SK-N-SH (cell line): Measurements from ENCODE around the gene CPZ. TPM values are rescaled to one million over a fixed set of nuclear protein-coding genes. Genes with fewer than 3 reads are reported as not detected.

Experiments used
- CTCF ChIA-PET: fragments of 300-600, 350-600 bp; formaldehyde crosslinking; extraction: SDS; loops from one replicate; lab custom pipeline; 2021; lab: Yijun Ruan, JAX
- POLR2A ChIA-PET: fragments of 350-600 bp; sonication (Branson Sonifier 250); formaldehyde crosslinking; extraction: SDS; loops from one replicate; lab custom pipeline; 2020; ENCODE audit warnings: antibody characterized with exemption, inconsistent platforms; lab: Yijun Ruan, JAX
- DNase-seq: peaks from one replicate; pipeline ENCODE4 v3.0.0; 2012
- H2AFZ ChIP-seq: fragments of 200-600 bp; sonication (generic); 2 replicates; pipeline ENCODE4 v1.8.1; 2016; ENCODE audit warnings: antibody characterized with exemption, mild to moderate bottlenecking, low read depth
- H3F3A ChIP-seq: fragments of 200-600 bp; sonication (generic); replicated peaks from 2 replicates; pipeline ENCODE3; 2016; ENCODE audit warnings: antibody characterized with exemption, mild to moderate bottlenecking; ENCODE audit not compliant: insufficient read depth
- H3K27ac ChIP-seq, 2 experiments: fragments of 200-500 bp in 1 of 2; fragments of 200-600 bp in 1 of 2; sonication (Bioruptor generic) in 1 of 2; sonication (generic), shearing (Covaris generic) in 1 of 2; 2 replicates each; pipeline versions ENCODE4 v1.5.1 to v1.6.1; 2014 to 2016; ENCODE audit warnings: low read depth in 2 of 2, inconsistent platforms in 1 of 2, low read length in 1 of 2, mild to moderate bottlenecking in 1 of 2, mixed read lengths in 1 of 2
- H3K27me3 ChIP-seq: fragments of 200-600 bp; sonication (generic), shearing (Covaris generic); 2 replicates; pipeline ENCODE4 v1.6.1; 2016; ENCODE audit warnings: mixed run types; ENCODE audit not compliant: insufficient read depth
- H3K36me3 ChIP-seq, 2 experiments: fragments of 200-500 bp in 1 of 2; fragments of 200-600 bp in 1 of 2; sonication (Bioruptor generic) in 1 of 2; sonication (generic) in 1 of 2; replicated peaks in 1 of 2; 2 replicates each; pipeline versions ENCODE3 to v1.5.1; 2014 to 2016; ENCODE audit warnings: low read length in 1 of 2, mild to moderate bottlenecking in 1 of 2; ENCODE audit not compliant: insufficient read depth in 2 of 2, control insufficient read depth in 1 of 2
- H3K4me1 ChIP-seq, 2 experiments: fragments of 200-500 bp in 1 of 2; fragments of 200-600 bp in 1 of 2; sonication (Bioruptor generic) in 1 of 2; sonication (generic), shearing (Covaris generic) in 1 of 2; 2 replicates each; pipeline versions ENCODE4 v1.5.1 to v1.6.1; 2014 to 2016; ENCODE audit warnings: low read depth in 1 of 2, low read length in 1 of 2, mixed run types in 1 of 2; ENCODE audit not compliant: insufficient read depth in 2 of 2, control insufficient read depth in 1 of 2
- H3K4me2 ChIP-seq: fragments of 200-600 bp; sonication (generic), shearing (Covaris generic); 2 replicates; pipeline ENCODE4 v1.6.1; 2017; ENCODE audit warnings: mixed run types
- H3K4me3 ChIP-seq, 2 experiments: fragments of 200-500 bp in 1 of 2; fragments of 200-600 bp in 1 of 2; sonication (Bioruptor generic) in 1 of 2; sonication (generic), shearing (Covaris generic) in 1 of 2; 2 replicates each; pipeline versions ENCODE4 v1.5.1 to v1.8.1; 2014 to 2016; ENCODE audit warnings: low read depth in 2 of 2, inconsistent platforms in 1 of 2, low read length in 1 of 2, mild to moderate bottlenecking in 1 of 2, mixed read lengths in 1 of 2, moderate library complexity in 1 of 2
- H3K79me2 ChIP-seq: fragments of 200-600 bp; sonication (generic); 2 replicates; pipeline ENCODE4 v1.8.1; 2017; ENCODE audit warnings: mild to moderate bottlenecking; ENCODE audit not compliant: insufficient read depth
- H3K9ac ChIP-seq: fragments of 200-600 bp; sonication (generic); 2 replicates; pipeline ENCODE4 v1.6.1; 2017; ENCODE audit warnings: mixed run types
- H3K9me2 ChIP-seq: fragments of 200-600 bp; sonication (generic); 2 replicates; pipeline ENCODE4 v1.6.1; 2017; ENCODE audit warnings: mixed run types
- H3K9me3 ChIP-seq: fragments of 200-600 bp; sonication (generic); 2 replicates; pipeline ENCODE4 v1.6.1; 2017; ENCODE audit warnings: mixed run types, mild to moderate bottlenecking, moderate library complexity
- H4K20me1 ChIP-seq: fragments of 200-600 bp; sonication (generic); 2 replicates; pipeline ENCODE4 v1.6.1; 2017; ENCODE audit warnings: mild to moderate bottlenecking, mixed run types; ENCODE audit not compliant: insufficient read depth
- CTCF ChIP-seq: fragments of 200-600 bp; sonication (generic); IDR thresholded peaks from 2 replicates; pipeline ENCODE4 v1.6.1; 2017; ENCODE audit warnings: antibody characterized with exemption, mild to moderate bottlenecking, moderate library complexity
- EP300 ChIP-seq, 2 experiments: IDR thresholded peaks; 2 replicates each; pipeline versions ENCODE4 v1.4.0 to v1.6.1; 2012; ENCODE audit warnings: borderline replicate concordance in 1 of 2, low read depth in 1 of 2, low read length in 1 of 2
- GABPA ChIP-seq: IDR thresholded peaks from 2 replicates; pipeline ENCODE4 v1.4.0; 2012; ENCODE audit warnings: low read depth, mild to moderate bottlenecking
- GATA2 ChIP-seq: sonication (generic); formaldehyde crosslinking; IDR thresholded peaks from 2 replicates; pipeline ENCODE4 v1.5.0; 2020; ENCODE audit warnings: mild to moderate bottlenecking, missing genetic modification reagents
- MEF2A ChIP-seq: IDR thresholded peaks from 2 replicates; pipeline ENCODE4 v1.4.0; 2012; ENCODE audit warnings: low read depth, borderline replicate concordance
- PBX3 ChIP-seq: IDR thresholded peaks from 2 replicates; pipeline ENCODE4; 2012
- POLR2AphosphoS5 ChIP-seq: IDR thresholded peaks from 2 replicates; pipeline ENCODE4 v1.6.1; 2012; ENCODE audit warnings: low read depth, low read length
- REST ChIP-seq: IDR thresholded peaks from 2 replicates; pipeline ENCODE4 v1.6.1; 2012; ENCODE audit warnings: mild to moderate bottlenecking, low read depth, low read length, moderate library complexity
- RFX5 ChIP-seq: IDR thresholded peaks from 2 replicates; pipeline ENCODE4 v1.6.1; 2012; ENCODE audit warnings: mild to moderate bottlenecking, improper control_type of control experiment, low read length
- TCF12 ChIP-seq: IDR thresholded peaks from 2 replicates; pipeline ENCODE4 v1.4.0; 2012
- TEAD4 ChIP-seq: IDR thresholded peaks from 2 replicates; pipeline ENCODE4 v1.4.0; 2012; ENCODE audit warnings: mild to moderate bottlenecking, borderline replicate concordance; ENCODE audit not compliant: insufficient read depth
- USF2 ChIP-seq: fragments of 150-350 bp; IDR thresholded peaks from 2 replicates; pipeline ENCODE4 v1.6.1; 2017; ENCODE audit warnings: antibody characterized with exemption, low read length, low read depth, borderline replicate concordance
- YY1 ChIP-seq: IDR thresholded peaks from 2 replicates; pipeline ENCODE4 v1.4.0; 2012; ENCODE audit warnings: low read depth, mild to moderate bottlenecking
- WGBS: methylation state at CpG from one replicate; pipeline ENCODE4 v1.1.6; 2017; ENCODE audit warnings: low lambda C conversion rate; 5-methylcytosine and 5-hydroxymethylcytosine counted together
- polyA plus RNA-seq, 3 experiments: library from polyadenylated mRNA; depleted of rRNA; stranded (reverse); fragments of >200 nt; gene quantifications; 2 replicates each; pipeline ENCODE4 v1.2.3, GENCODE V29; 2012

Gene CPZ
- polyA plus RNA-seq, 1 of the 3 experiments (the other 2 are of a cell fraction) = not detected

GRCh38 chr4:8564595-8564994 is 28.0 kb upstream of the CPZ start:
- WGBS = 14% methylated on average over 1 of the region's 1 CpG
- no peak for TF ChIP-seq REST
- no peak for TF ChIP-seq USF2
- no peak for TF ChIP-seq GABPA
- no peak for TF ChIP-seq RFX5
- no peak for TF ChIP-seq CTCF
- TF ChIP-seq YY1 = no peak
- no peak for TF ChIP-seq POLR2AphosphoS5
- no peak for TF ChIP-seq TEAD4
- no peak for TF ChIP-seq MEF2A
- TF ChIP-seq EP300 (IDR thresholded peaks at IDR 0.05; ENCODE audit: borderline replicate concordance in 1 of 2, low read depth in 1 of 2, low read length in 1 of 2) = no peak
- TF ChIP-seq GATA2 (CRISPR knock-in tag) = no peak
- no peak for TF ChIP-seq TCF12
- no peak for TF ChIP-seq PBX3
- TF ChIP-seq, all 33 proteins: peak for 0
- no peak overlapping the region for H3K4me2 ChIP-seq
- CTCF ChIA-PET = interaction anchor here (0.6 to 1.6 kb wide), 3 partner anchors 19 to 96 kb away, joined by 3 to 6 read pairs (median 3); no protein-coding TSS in a partner anchor
- POLR2A ChIA-PET = no interaction called here
- H3K9me3 ChIP-seq = no peaks in the 10 kb centered on the region
- no peaks in the 10 kb centered on the region for H3K79me2 ChIP-seq
- no peak overlapping the region for H2AFZ ChIP-seq
- no peaks in the 10 kb centered on the region; a peak in 1 of 4 replicates for H3K4me1 ChIP-seq
- DNase-seq = no peak
- no peaks in the 10 kb centered on the region for H3K27me3 ChIP-seq
- H3K4me3 ChIP-seq = no peak overlapping the region
- no peaks in the 10 kb centered on the region for H3K36me3 ChIP-seq
- no peaks in the 10 kb centered on the region for H4K20me1 ChIP-seq
- no peak overlapping the region for H3K27ac ChIP-seq
- H3K9me2 ChIP-seq = no peaks in the 10 kb centered on the region
- no peak overlapping the region for H3K9ac ChIP-seq
- H3F3A ChIP-seq = no peaks in the 10 kb centered on the region
